Myocyte (in vitro differentiated cells): ENCODE results near the gene LCN1. TPM values are rescaled to one million over a fixed set of nuclear protein-coding genes. Genes with fewer than 3 reads are reported as not detected.

Experiments used
- DNase-seq: peaks from one replicate; pipeline ENCODE4 v3.0.0-alpha.2; 2012; ENCODE audit warnings: low read depth
- total RNA-seq: library from RNA; depleted of rRNA; stranded (reverse); fragments of >200 nt; gene quantifications from 2 replicates; pipeline ENCODE4 v1.2.3, GENCODE V29; 2014

LCN1 gene
- total RNA-seq, 1 donor from 2014 or later, result not detected

DNA sequence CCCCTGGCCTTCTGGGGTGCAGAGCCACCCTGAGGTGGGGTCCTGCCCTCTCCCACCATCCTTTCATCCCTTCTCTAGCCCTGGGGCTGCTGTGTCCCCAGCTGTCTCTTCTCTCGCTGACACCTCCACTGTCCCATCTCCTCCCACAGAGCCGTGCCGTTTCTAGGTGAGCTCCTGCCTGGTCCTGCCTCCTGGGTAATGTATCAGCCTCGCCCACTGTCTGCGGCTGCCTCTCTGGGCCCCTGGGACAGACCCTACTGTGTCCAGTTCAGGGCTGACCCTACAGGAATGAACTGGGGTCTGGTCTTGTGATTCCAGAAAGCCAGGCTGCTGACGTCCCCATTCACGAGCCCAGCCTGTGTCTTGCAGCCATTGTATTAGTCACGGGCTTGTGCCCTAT lies 44.4 kb downstream of the LCN1 start:
- DNase-seq, result no peak

DNA sequence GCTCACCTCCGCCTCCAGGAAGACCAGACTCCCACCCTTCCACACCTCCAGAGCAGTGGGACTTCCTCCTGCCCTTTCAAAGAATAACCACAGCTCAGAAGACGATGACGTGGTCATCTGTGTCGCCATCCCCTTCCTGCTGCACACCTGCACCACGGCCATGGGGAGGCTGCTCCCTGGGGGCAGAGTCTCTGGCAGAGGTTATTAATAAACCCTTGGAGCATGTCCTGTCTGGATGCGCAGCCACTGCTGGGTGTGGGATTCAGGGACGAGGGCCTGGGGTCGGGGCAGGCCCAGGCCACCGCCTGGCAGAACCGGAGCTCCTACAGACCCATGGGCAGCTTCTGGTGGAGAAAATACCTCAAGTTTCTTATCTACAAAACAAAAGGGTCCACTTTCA lies 45.3 kb downstream of the LCN1 start:
- DNase-seq, result no peak

DNA sequence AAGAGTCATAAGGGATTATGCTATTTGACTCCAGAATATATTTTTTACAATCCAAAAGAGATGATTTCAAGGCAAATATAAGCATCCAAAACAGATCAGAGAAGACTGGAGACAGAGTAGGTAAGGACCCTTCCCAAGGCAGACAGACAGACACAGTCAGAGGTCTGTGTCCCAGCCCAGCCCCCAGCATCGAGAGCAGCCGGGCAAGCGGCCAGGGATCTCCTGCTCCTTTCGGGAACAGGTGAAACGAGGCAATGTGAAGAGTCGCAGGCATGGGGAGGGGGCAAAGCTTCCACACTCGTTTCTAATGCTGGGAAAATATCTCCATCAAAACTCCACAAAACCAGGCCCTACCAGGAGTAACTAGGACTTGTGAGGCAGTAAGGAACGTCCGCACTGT lies 46.1 kb downstream of the LCN1 start:
- no peak for DNase-seq

DNA sequence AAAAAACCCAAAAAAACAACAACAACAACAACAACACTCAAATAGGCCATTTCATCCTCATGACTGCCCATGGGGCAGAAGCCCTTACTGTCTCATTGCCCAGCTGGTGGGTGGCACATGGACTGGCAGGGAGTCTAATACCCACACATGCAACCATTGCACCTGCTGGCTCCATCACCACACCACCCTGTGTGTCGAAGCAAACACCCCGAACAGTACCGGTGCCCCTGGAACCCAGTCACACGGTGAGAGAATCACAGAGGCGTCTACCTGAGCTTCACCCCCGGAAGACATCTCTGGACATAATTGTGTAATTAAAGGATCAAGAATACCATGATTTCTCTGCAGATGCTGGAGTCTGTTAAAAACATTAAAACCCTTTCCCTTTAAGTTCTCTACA lies 46.8 kb downstream of the LCN1 start:
- no peak for DNase-seq

DNA sequence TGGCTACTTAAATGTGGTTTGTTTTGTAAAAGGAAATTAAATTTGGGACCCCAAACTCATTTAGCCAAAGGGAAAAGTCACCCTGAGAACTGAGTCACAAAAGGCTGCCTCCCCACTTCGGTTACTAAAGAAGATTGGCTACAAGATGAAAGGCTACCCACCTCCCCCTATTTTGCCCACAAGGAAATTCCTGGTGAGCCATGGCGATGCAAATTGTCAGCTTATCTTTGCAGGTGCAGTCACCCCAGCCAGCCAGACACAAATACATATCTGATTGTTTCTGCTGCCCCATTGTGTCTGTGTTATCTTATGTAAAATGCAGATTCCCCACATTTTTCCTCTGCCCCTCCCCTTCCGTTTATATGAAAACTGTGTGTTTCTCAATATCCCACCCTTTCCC lies 49.2 kb downstream of the LCN1 start:
- no peak for DNase-seq

DNA sequence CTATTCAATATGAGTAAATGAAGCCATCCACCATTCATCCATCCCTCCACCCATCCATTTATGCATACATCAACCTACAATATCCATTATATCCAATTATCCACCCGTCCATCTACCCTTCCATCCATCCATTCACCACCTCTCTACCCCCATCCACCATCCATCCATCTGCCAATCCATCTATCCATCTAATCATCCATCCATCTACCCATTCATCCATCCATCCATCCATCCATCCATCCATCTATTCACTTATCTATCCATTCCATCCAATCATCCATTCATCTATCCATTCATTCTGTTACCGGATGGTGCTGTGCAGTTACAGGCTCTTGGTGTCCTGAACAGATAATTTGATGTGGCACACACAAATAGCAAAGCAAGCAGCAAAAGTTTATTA lies 51.0 kb downstream of the LCN1 start:
- no peak for DNase-seq

DNA sequence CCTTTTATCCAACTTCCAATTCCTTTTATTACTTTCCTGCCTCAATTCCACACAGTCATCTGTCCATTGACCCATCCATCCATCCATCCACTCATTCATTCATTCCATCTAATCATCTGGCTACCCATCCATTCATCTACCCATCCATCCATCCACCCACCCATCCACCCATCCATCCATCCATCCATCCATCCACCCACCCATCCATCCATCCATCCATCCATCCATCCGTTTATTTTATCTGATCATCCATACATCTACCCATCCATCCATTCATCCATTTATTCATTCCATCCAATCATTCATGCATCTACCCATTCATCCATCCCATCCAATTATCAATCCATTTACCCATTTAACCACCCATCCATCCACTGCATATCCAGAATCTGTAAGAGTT lies 51.9 kb downstream of the LCN1 start:
- DNase-seq, result no peak

DNA sequence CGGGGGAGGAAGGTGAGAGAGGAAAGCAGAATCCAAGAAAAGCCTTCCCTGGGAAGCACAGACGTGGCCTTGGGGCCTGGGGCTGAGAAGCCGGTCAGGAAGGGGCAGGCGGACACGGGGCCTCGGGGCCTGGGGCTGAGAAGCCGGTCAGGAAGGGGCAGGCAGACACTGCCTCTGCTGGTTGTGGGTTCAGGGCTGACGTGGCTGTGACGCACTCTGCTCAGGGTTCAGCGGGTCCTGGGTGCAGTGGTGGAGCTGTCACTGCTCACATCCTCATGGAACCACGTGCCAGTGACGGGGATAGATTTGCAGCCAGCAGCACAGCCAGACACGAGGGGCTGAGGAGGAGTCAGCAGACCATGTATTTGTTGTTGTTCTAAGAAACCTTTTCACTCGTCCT lies 53.1 kb downstream of the LCN1 start:
- no peak for DNase-seq

DNA sequence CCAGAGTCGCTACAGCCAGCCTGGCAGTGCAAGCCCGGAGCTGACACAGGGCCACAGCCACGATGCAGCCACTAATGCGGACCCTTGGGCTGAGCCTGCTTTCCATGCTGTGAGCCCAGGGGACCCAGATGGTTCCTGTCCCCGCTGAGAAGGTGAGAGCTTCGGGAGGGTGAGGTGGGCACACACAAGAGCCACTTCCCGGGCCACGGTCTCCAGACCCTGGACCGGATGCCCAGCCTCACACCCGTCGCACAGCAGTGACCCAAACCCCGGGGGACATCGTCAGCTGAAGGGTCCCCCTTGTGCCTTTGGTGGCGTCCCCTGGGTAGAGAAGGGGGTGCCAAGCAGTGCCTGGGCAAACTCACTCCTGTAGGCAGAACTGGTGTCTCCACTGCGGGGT lies 53.7 kb downstream of the LCN1 start:
- no peak for DNase-seq

Other genes starting within 250 kb of the LCN1 start
- 14.3 and 15.2 TPM in 2 replicates for gene PPP1R26, start 41.7 kb upstream of the LCN1 start, total RNA-seq
- gene MRPS2, start 20.8 kb upstream of the LCN1 start, total RNA-seq, result 28.1 and 39.2 TPM in 2 replicates
- gene OBP2A, start 24.7 kb downstream of the LCN1 start, total RNA-seq, result not detected in 2 replicates
- not detected in 2 replicates for gene PAEP, start 40.3 kb downstream of the LCN1 start, total RNA-seq
- gene GLT6D1, start 118.1 kb downstream of the LCN1 start, total RNA-seq, result not detected in 2 replicates
- not detected in 2 replicates for gene LCN9, start 141.9 kb downstream of the LCN1 start, total RNA-seq
- gene SOHLH1, start 178.0 kb downstream of the LCN1 start, total RNA-seq, result not detected in 2 replicates
- 0.08 and 0.16 TPM in 2 replicates for gene KCNT1, start 180.7 kb downstream of the LCN1 start, total RNA-seq